GM19395 (cell line): ENCODE results near the gene CYP26A1.
A peak's percentile ranks its signal among the peaks of the same experiment; 100 is the strongest.

ENCODE experiments used
- ATAC-seq: cut with Tn5 transposase; IDR thresholded peaks from one replicate; pipeline ENCODE4 v1.9.1; 2021; ENCODE audit warnings: mild to moderate bottlenecking, moderate library complexity; ENCODE audit not compliant: unreplicated experiment

CYP26A1 gene

DNA sequence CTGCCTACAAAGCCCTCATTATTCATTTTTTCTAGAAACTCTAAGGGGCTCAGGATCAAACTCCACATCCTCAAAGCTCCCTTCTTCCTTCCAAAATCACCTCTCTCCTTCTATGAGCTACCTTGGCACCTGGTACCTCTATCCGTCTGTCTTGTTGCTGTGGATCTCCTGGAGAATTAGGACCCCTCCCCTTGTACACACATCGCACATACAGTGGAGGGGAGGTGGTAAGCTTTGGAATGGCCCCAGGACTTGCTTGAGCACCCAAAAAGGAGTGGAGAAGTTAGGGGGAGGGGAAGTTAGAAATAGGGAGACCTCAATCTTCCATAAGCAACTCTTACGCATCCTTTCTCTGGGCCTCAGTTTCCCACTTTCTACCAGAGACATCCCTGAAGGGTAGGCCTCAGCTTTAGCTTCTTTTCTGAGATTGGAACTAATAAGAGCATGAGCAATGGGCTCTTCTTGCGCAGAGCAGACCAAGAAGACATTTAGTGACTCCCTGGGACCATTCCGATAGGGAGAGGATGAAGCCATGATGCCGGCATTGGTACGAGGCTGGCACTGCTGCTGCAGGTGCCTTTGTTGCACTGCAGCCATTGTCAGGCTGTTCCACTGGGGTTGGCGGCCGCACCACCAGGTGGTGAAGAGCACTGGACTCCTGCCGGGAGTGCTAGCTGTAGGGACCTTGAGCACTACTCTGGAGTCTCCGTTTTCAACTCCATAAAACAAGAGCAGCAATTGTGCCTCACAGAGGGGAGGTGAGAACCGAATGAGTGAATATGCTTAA is 8.6 kb upstream of the CYP26A1 start:
- no peak for ATAC-seq

- ATAC-seq, result no peak
Observed at GRCh38 chr10:93065675-93066543, 7.8 kb upstream of the CYP26A1 start.

- ATAC-seq, result no peak
Observed at GRCh38 chr10:93066544-93066913, 7.2 kb upstream of the CYP26A1 start.

DNA sequence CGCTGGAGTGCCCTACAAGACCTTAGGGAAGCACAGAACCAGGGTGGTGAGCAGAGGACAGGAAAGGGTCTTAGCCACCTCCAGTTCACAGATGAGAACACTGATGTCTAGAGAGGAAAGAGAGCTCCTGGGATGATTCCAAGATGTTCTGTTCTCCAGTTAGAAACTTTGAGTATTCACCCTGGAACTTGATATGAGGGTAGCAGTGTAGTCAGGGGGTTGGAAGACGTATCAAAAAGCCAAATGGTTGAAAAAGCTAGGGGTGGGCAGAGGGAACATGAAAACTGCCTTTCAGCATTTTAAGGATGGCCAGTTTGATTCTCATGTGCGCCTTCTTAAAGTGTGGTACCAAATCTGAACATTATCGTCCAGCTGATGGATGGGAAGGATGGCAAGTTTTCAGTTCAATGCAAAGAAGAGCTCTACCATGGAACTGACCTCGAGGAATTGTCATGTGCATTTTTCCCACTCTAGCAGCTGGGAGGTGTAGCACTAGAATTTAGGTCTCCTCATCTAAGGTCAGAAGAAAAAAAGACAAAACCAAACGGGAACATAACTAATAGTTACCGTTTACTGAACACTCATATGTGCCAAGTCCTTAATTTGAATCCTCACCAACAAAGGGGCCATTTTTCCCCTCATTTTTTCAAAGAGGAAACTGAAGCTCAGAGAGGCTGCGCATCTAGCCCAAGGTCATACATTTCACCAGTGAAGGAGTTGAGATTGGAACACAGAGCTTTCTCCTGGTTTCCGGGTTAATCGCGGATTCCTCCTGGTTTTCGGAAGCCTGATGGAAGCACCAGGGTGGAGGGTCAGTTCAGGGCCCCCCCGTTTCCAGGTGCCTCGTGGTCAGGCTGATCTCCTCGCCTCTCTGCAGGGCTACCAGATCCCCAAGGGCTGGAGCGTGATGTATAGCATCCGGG is 6.0 kb upstream of the CYP26A1 start:
- ATAC-seq, result no peak

DNA sequence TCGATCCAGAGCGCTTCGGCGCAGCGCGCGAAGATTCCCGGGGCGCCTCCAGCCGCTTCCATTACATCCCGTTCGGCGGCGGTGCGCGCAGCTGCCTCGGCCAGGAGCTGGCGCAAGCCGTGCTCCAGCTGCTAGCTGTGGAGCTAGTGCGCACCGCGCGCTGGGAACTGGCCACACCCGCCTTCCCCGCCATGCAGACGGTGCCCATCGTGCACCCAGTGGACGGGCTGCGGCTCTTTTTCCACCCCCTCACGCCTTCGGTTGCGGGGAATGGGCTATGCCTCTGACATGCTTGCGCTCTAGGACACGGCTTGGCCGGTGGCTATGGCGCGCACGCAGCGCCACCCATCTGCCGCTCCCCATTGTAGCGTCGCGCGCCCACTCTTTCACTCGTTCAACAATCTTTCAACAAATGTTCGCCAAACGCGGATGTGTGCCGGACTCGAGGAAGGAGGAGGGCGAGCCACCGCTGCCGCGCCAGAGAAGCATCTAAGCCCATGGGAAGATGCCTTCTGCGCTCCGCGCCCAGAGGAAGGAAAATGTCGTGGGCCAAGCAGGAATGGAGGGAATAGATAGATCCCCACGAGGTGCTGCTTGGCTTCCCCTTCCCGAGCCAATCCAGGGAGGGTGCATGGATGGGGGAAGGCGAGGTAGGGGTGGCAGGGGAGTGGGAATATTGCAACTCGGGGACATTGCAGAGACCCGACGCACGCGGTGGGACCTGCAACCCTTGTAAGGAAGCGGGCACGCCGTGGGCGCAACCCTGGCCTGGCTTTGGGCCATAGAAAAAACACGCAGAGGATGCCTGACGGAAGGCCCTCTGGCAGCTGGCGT is 5.1 kb upstream of the CYP26A1 start:
- ATAC-seq, result no peak

- ATAC-seq, result no peak
Observed at GRCh38 chr10:93069245-93069561, 4.5 kb upstream of the CYP26A1 start.

- no peak for ATAC-seq
Observed at GRCh38 chr10:93070378-93071176, 3.1 kb upstream of the CYP26A1 start.

- ATAC-seq, result no peak
Observed at GRCh38 chr10:93071177-93071472, 2.6 kb upstream of the CYP26A1 start.

- ATAC-seq, result no peak
Observed at GRCh38 chr10:93071674-93072224, 1.9 kb upstream of the CYP26A1 start.

DNA sequence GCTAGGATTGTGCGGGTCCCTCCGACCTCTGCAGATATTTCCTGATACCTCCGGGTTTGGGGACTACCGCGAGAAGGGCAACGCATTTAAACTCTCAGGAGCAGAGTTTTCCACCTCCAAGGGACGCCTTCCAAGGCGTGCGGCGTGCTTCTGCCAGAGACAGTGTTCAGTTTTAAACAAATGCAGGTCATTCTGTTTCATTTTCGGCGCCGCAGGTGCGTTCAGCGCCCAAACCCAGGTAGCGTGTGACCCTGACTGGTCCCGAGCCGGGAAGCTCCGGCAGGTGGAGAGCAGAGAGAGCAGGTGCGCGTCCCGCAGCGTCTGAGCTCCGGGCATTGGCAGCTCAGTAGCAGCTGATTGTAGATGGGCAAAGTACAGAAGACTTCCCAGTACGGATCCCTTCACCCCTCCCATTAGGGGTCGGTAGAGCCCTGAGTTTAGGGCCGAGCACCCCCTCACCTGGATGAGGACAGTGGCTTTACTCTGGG is 1.4 kb upstream of the CYP26A1 start:
- ATAC-seq, result no peak

- no peak for ATAC-seq
Observed at GRCh38 chr10:93072713-93073538, 767 bp upstream of the CYP26A1 start.

- ATAC-seq, result no peak
Observed at GRCh38 chr10:93074147-93074596, 479 bp downstream of the CYP26A1 start.

- ATAC-seq, result no peak
Observed at GRCh38 chr10:93074597-93075368, 1.1 kb downstream of the CYP26A1 start.

GRCh38 chr10:93075369-93076221 is 1.9 kb downstream of the CYP26A1 start:
- peak; percentile 64 for ATAC-seq

GRCh38 chr10:93076871-93077270 is 3.2 kb downstream of the CYP26A1 start:
- ATAC-seq, result no peak

- ATAC-seq, result no peak
Observed at GRCh38 chr10:93077860-93078337, 4.2 kb downstream of the CYP26A1 start.
